A673 (cell line): ENCODE measurements around the gene PWWP2A. TPM values are rescaled to one million over a fixed set of nuclear protein-coding genes. Genes with fewer than 3 reads are reported as not detected.

Source experiments
- BruUV-seq: library from RNA; stranded (reverse); fragments of 400-500 nt; replicated peaks from 2 replicates; lab custom pipeline; 2021; lab: Mats Ljungman, UMichigan
- CTCF ChIA-PET: fragments of 300-600 bp; sonication (Branson Sonifier 250); formaldehyde crosslinking; loops from one replicate; lab custom pipeline; 2022; ENCODE audit warnings: antibody characterized with exemption; lab: Charles Lee
- POLR2A ChIA-PET: fragments of 300-600 bp; sonication (Branson Sonifier 250); formaldehyde crosslinking; loops from one replicate; lab custom pipeline; 2022; ENCODE audit warnings: antibody characterized with exemption; ENCODE audit not compliant: low non-redundant PET; lab: Charles Lee
- DNase-seq: peaks from one replicate; pipeline ENCODE4 v3.0.0-alpha.2; 2015; ENCODE audit warnings: low spot score
- H3K27ac ChIP-seq: fragments of 200-600 bp; sonication (generic); 2 replicates; pipeline ENCODE4 v1.5.1; 2016; ENCODE audit warnings: mixed run types, low read depth, mild to moderate bottlenecking, mixed read lengths, antibody characterized with exemption, low read length; ENCODE audit not compliant: poor library complexity, severe bottlenecking
- H3K27me3 ChIP-seq: fragments of 200-600 bp; sonication (generic); replicated peaks from 2 replicates; pipeline ENCODE4 v1.6.1; 2017; ENCODE audit warnings: mixed run types, low read depth, mild to moderate bottlenecking, mixed read lengths, antibody characterized with exemption, low read length; ENCODE audit not compliant: insufficient read depth, poor library complexity
- H3K36me3 ChIP-seq: fragments of 200-600 bp; sonication (generic); 2 replicates; pipeline ENCODE4 v1.6.1; 2016; ENCODE audit warnings: mixed run types, mild to moderate bottlenecking, mixed read lengths, antibody characterized with exemption, low read length; ENCODE audit not compliant: insufficient read depth, poor library complexity, severe bottlenecking
- H3K4me1 ChIP-seq: fragments of 200-600 bp; sonication (generic); 2 replicates; pipeline ENCODE4 v1.6.1; 2017; ENCODE audit warnings: mixed run types, mild to moderate bottlenecking, mixed read lengths, antibody characterized with exemption, low read length; ENCODE audit not compliant: insufficient read depth, poor library complexity, severe bottlenecking
- H3K4me3 ChIP-seq: fragments of 200-600 bp; sonication (generic); 2 replicates; pipeline ENCODE4 v1.5.1; 2016; ENCODE audit warnings: low read depth, mixed run types, mild to moderate bottlenecking, mixed read lengths, low read length; ENCODE audit not compliant: poor library complexity, severe bottlenecking
- H3K9me3 ChIP-seq: fragments of 200-600 bp; sonication (generic); 2 replicates; pipeline ENCODE4 v1.6.1; 2016; ENCODE audit warnings: mixed run types, low read depth, mild to moderate bottlenecking, mixed read lengths, antibody characterized with exemption, low read length; ENCODE audit not compliant: poor library complexity, severe bottlenecking
- CTCF ChIP-seq: fragments of 300-800, 200-600 bp; sonication (generic); conservative IDR thresholded peaks from 2 replicates; pipeline ENCODE4 v1.5.1; 2017; ENCODE audit warnings: low read depth, mild to moderate bottlenecking, antibody characterized with exemption, low read length, moderate library complexity, mixed read lengths
- EZH2 ChIP-seq: fragments of 200-600 bp; sonication (generic); IDR thresholded peaks from 2 replicates; pipeline ENCODE4 v1.6.1; 2017; ENCODE audit warnings: borderline replicate concordance, low read depth, mild to moderate bottlenecking, mixed read lengths, antibody characterized with exemption, low read length; ENCODE audit not compliant: poor library complexity, severe bottlenecking
- intact Hi-C: fragments of 100-400 bp; cut with micrococcal nuclease; formaldehyde crosslinking; loops from one replicate; pipeline ENCODE4 v1.10.0; 2022; ENCODE audit not compliant: unreplicated experiment
- total RNA-seq: library from RNA; stranded (reverse); gene quantifications from 2 replicates; pipeline ENCODE4 v1.2.3, GENCODE V29; 2021

Gene PWWP2A
- total RNA-seq, 1 experiment from 2014 or later: 17.7 TPM

- Histone ChIP-seq H3K9me3 (no peaks in the 10 kb centered on the region), H3K27ac (no peak overlapping the region), H3K4me1 (no peaks in the 10 kb centered on the region), H3K36me3 (peaks cover 10% of the 10 kb centered on the region), H3K27me3 (no peaks in the 10 kb centered on the region), H3K4me3 (no peak overlapping the region)
- ChIA-PET POLR2A (interaction anchor here (0.6 kb wide), 1 partner anchor 12 kb away, joined by 6 read pairs; no protein-coding TSS in a partner anchor), CTCF (interaction anchor here (0.6 kb wide), 1 partner anchor 31 kb away, joined by 3 read pairs; no protein-coding TSS in a partner anchor)
- BruUV-seq: TSS peak; percentile 22
- DNase-seq: no peak
- TF ChIP-seq EZH2: no peak
- no peak for TF ChIP-seq CTCF
- intact Hi-C loops: no loop called here
Measured at GRCh38 chr5:160092960-160093707, 26.1 kb downstream of the PWWP2A start.

GRCh38 chr5:160092514-160092913 is 26.7 kb downstream of the PWWP2A start:
- DNase-seq: no peak
- Histone ChIP-seq H3K4me3 (no peak overlapping the region), H3K27ac (no peak overlapping the region), H3K27me3 (no peaks in the 10 kb centered on the region), H3K9me3 (no peaks in the 10 kb centered on the region), H3K36me3 (peaks cover 10% of the 10 kb centered on the region), H3K4me1 (no peaks in the 10 kb centered on the region)
- TF ChIP-seq EZH2 (no peak), CTCF (no peak)
- ChIA-PET CTCF (no interaction called here), POLR2A (no interaction called here)
- BruUV-seq: no TSS peak
- intact Hi-C loops: no loop called here

- no TSS peak for BruUV-seq
Measured at GRCh38 chr5:160090059-160090458, 29.2 kb downstream of the PWWP2A start.

More at GRCh38 chr5:160090059-160090458, 29.2 kb downstream of the PWWP2A start:
- H3K36me3 ChIP-seq: peaks cover 10% of the 10 kb centered on the region
- no peak for TF ChIP-seq EZH2
- TF ChIP-seq CTCF: no peak
- H3K9me3 ChIP-seq: no peaks in the 10 kb centered on the region
- no peaks in the 10 kb centered on the region for H3K4me1 ChIP-seq
- DNase-seq: no peak
- H3K27ac ChIP-seq: no peak overlapping the region
- intact Hi-C loops: no loop called here
- CTCF ChIA-PET: no interaction called here
- POLR2A ChIA-PET: interaction anchor here (0.6 kb wide), 1 partner anchor 23 kb away, joined by 3 read pairs; no protein-coding TSS in a partner anchor
- H3K4me3 ChIP-seq: no peak overlapping the region
- no peaks in the 10 kb centered on the region for H3K27me3 ChIP-seq
